ENCODE results near the gene AUTS2. TPM values are rescaled to one million over a fixed set of nuclear protein-coding genes. Genes with fewer than 3 reads are reported as not detected.

Gene AUTS2
- polyA plus RNA-seq, 3 donors = 0.08 to 0.35 TPM; not detected in 1

- no peaks in the 10 kb centered on the region for H3K36me3 ChIP-seq (replicated peaks in 1 of 2; ENCODE audit: control insufficient read depth in 1 of 2, insufficient read depth in 2 of 2, low read length in 2 of 2)
- no peak for TF ChIP-seq CTCF (IDR thresholded peaks at IDR 0.05)
- no peak overlapping the region for H3K27ac ChIP-seq (ENCODE audit: low read depth in 1 of 2, low read length in 2 of 2)
- H3K27me3 ChIP-seq (ENCODE audit: control insufficient read depth in 2 of 2, insufficient read depth in 2 of 2, low read length in 2 of 2) = no peaks in the 10 kb centered on the region
- Mint-ChIP-seq H3K4me3 (no peak overlapping the region), H3K4me1 (no peaks in the 10 kb centered on the region), H3K27me3 (ENCODE audit: low read depth in 3 of 3) (no peaks in the 10 kb centered on the region), H3K9me3 (peaks cover 2 to 13% (median 5%) of the 10 kb centered on the region in 7 donors), H3K36me3 (peaks cover 0 to 4% of the 10 kb centered on the region in 2 donors), H3K27ac (no peak overlapping the region)
- no peak overlapping the region for H3K4me3 ChIP-seq (replicated peaks in 1 of 3; ENCODE audit: low read depth in 2 of 3, low read length in 3 of 3)
- intact Hi-C loops (cut with micrococcal nuclease) = no loop called here
- 83% methylated on average over 2 of the region's 5 CpGs for WGBS (ENCODE audit: insufficient coverage)
- no peaks in the 10 kb centered on the region for H3K79me2 ChIP-seq (ENCODE audit: insufficient read depth, low read length)
- H3K4me1 ChIP-seq (ENCODE audit: control insufficient read depth in 1 of 2, insufficient read depth in 2 of 2, low read length in 2 of 2) = no peaks in the 10 kb centered on the region
- H3K9ac ChIP-seq (ENCODE audit: insufficient read depth, low read length, poor library complexity, severe bottlenecking) = no peak overlapping the region
- no peak overlapping the region for H2AFZ ChIP-seq (ENCODE audit: insufficient read depth, low read depth, low read length, poor library complexity, severe bottlenecking)
- DNase-seq = no peak
- H3K9me3 ChIP-seq (replicated peaks in 1 of 2; ENCODE audit: control insufficient read depth in 1 of 2, insufficient read depth in 1 of 2, low read length in 2 of 2) = peaks cover 3 to 16% of the 10 kb centered on the region in 2 donors
- H3K4me2 ChIP-seq (replicated peaks; ENCODE audit: extremely low read depth, low read length, poor library complexity, severe bottlenecking) = no peak overlapping the region
- H4K20me1 ChIP-seq (ENCODE audit: insufficient read depth, low read length) = no peaks in the 10 kb centered on the region
Observed at GRCh38 chr7:70785427-70785826, 1187.2 kb downstream of the AUTS2 start.

- no peaks in the 10 kb centered on the region for H3K27me3 ChIP-seq (ENCODE audit: control insufficient read depth in 2 of 2, insufficient read depth in 2 of 2, low read length in 2 of 2)
Observed at GRCh38 chr7:70786076-70786475, 1187.8 kb downstream of the AUTS2 start.

More at GRCh38 chr7:70786076-70786475, 1187.8 kb downstream of the AUTS2 start:
- no peaks in the 10 kb centered on the region for H3K4me1 ChIP-seq (ENCODE audit: control insufficient read depth in 1 of 2, insufficient read depth in 2 of 2, low read length in 2 of 2)
- WGBS (ENCODE audit: insufficient coverage) = 93% methylated on average over 5 of the region's 6 CpGs
- no peak overlapping the region for H3K27ac ChIP-seq (ENCODE audit: low read depth in 1 of 2, low read length in 2 of 2)
- H3K9ac ChIP-seq (ENCODE audit: insufficient read depth, low read length, poor library complexity, severe bottlenecking) = no peak overlapping the region
- no peak overlapping the region for H3K4me2 ChIP-seq (replicated peaks; ENCODE audit: extremely low read depth, low read length, poor library complexity, severe bottlenecking)
- Mint-ChIP-seq H3K9me3 (peaks cover 2 to 15% (median 10%) of the 10 kb centered on the region in 7 donors), H3K27me3 (ENCODE audit: low read depth in 3 of 3) (no peaks in the 10 kb centered on the region), H3K36me3 (peaks cover 0 to 4% of the 10 kb centered on the region in 2 donors), H3K27ac (no peak overlapping the region), H3K4me3 (no peak overlapping the region), H3K4me1 (no peaks in the 10 kb centered on the region)
- no peaks in the 10 kb centered on the region for H3K36me3 ChIP-seq (replicated peaks in 1 of 2; ENCODE audit: control insufficient read depth in 1 of 2, insufficient read depth in 2 of 2, low read length in 2 of 2)
- no peaks in the 10 kb centered on the region for H3K79me2 ChIP-seq (ENCODE audit: insufficient read depth, low read length)
- intact Hi-C loops (cut with micrococcal nuclease) = no loop called here
- DNase-seq = no peak
- no peak overlapping the region for H2AFZ ChIP-seq (ENCODE audit: insufficient read depth, low read depth, low read length, poor library complexity, severe bottlenecking)
- peaks cover 3 to 19% of the 10 kb centered on the region in 2 donors for H3K9me3 ChIP-seq (replicated peaks in 1 of 2; ENCODE audit: control insufficient read depth in 1 of 2, insufficient read depth in 1 of 2, low read length in 2 of 2)
- H4K20me1 ChIP-seq (ENCODE audit: insufficient read depth, low read length) = no peaks in the 10 kb centered on the region
- no peak overlapping the region for H3K4me3 ChIP-seq (replicated peaks in 1 of 3; ENCODE audit: low read depth in 2 of 3, low read length in 3 of 3)
- no peak for TF ChIP-seq CTCF (IDR thresholded peaks at IDR 0.05)

Data from CD14-positive monocyte (primary cell).